CD4-positive, alpha-beta T cell treated with Interleukin-21 for 1 hour (primary cell): ENCODE data around the gene SMG6.

ENCODE experiments used
- DNase-seq: peaks from one replicate; pipeline ENCODE4 v3.0.0-alpha.2; 2020

The SMG6 gene

GRCh38 chr17:2197271-2197670 is 106.3 kb downstream of the SMG6 start:
- DNase-seq = no peak

DNA sequence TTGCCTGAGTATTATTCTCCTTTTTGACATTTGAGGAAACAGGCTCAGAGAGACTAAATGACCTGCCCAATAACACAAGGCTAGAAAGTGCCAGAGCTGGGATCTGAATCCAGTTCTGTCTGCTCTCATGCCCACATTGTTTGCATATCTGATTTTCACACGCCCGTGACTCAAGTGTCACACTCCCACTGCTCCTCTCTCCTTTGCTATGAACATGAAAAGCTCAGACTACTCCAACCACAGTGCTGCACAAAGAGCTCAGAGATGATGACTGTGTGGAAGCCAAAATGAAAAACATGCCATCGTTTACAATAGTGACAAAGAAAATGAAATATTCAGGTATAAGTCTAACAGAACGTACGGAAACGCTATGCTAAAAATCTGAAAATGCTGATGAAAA is 107.9 kb downstream of the SMG6 start:
- no peak for DNase-seq

- DNase-seq = no peak
These were observed 108.7 kb downstream of the SMG6 start for GRCh38 chr17:2194889-2195335.

DNA sequence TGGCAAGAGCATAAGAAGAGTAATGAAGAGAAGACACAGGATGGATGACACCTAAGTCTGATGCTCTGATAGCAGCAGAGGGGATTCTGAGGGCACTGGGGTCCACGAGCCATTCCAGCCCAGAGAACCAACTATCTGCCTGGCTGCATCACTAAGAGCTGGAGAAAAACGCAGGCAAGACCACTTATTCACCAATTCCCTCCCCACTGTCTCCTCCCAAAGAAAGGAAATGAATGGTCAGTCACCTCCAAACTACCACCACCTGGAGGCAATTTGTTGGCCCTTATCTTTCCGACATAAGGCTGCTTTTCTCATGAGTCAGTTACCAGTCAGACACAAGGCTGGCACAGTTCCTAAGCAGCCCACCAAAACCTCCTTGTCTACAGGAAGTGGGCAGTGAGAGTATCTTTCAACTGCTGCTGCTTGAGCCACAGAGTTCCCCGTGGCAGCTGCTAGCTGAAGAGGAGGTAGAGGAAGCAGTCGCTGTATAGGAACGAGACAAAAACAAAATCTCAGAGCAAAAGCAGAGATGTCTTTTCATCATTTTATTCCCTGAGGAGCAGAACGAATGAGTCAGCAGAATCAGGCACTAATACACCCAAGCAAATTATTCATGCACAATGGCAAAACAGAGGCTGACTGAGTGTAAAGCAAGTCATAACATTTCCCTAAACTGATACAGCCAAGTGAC is 111.1 kb downstream of the SMG6 start:
- DNase-seq = peak; percentile 60

GRCh38 chr17:2191785-2192184 is 111.8 kb downstream of the SMG6 start:
- DNase-seq = no peak

GRCh38 chr17:2191227-2191626 is 112.4 kb downstream of the SMG6 start:
- DNase-seq = no peak

DNA sequence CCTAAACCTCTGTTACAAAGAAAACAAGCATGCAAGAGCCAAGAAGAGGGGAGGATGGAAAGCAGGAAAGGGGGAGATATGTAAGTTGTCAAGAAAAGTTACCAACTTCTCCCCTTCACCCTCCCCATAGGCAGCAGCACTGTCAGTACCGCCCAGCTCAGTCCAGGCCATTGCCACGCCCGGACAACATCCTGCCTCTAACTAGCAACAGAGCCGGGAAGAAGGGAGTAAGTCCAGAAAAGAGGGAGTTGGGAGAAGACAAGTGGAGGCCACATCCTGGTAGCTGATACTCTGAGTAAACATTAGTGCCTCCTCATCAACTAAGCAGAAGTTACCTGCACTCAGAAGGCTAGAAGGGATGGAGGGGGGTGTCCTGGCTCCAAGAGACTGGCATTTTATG is 113.6 kb downstream of the SMG6 start:
- DNase-seq = no peak

- no peak for DNase-seq
These were observed 114.5 kb downstream of the SMG6 start for GRCh38 chr17:2188971-2189630.

DNA sequence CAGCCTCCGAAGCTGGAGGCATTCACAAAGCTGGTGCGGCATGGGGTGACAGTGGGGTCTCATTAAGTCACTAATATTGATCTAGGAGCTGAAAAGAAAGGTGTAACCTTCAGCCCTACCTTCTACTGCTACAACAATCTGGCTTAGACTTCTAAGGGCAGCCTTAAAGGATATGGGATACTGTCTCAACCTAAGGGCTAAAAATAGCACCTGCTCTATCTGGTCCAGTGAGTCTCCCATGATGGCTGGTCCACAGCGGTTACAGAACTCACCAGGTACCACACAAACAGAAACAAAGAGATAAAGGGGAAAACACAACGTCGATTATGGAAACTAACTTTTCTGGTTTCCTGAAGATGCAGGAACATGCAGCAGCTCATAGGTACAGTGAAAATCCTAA is 115.8 kb downstream of the SMG6 start:
- DNase-seq = no peak

DNA sequence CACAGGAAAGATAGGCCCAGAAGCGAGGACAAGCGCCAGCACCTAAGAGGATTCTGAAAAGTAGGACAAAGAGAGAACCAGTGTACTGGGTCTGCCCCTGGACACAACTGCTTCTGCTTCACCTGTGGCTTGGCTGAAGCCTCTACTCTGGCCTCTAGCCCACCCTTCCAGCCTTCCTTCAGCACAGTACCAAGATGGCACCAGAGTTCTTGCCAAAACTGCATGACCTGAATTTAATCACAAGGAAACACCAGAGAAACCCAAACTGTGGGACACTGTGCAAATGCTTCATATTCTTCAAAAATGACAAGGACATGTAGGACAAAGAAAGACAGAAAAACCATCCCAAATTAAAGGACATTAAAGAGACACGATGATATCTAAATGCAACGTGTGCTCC is 116.6 kb downstream of the SMG6 start:
- no peak for DNase-seq

GRCh38 chr17:2184993-2185931 is 118.3 kb downstream of the SMG6 start:
- DNase-seq = no peak

DNA sequence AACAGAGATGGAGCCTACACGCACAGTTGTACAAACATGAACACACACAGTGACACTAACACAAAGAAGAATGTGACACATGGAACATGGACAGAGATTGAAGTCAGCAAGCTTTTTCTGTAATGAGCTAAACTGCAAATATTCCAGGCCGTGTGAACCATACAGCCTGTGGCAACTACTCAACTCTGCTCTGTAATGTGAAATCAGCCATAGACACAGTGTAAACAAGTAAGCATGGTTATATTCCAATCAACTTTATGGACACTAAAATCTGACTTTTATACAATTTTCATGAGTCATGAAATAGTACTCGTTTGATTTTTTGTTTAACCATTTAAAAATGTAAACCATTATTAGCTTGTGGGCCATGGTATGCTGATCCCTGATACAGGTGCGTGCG is 120.2 kb downstream of the SMG6 start:
- DNase-seq = no peak

DNA sequence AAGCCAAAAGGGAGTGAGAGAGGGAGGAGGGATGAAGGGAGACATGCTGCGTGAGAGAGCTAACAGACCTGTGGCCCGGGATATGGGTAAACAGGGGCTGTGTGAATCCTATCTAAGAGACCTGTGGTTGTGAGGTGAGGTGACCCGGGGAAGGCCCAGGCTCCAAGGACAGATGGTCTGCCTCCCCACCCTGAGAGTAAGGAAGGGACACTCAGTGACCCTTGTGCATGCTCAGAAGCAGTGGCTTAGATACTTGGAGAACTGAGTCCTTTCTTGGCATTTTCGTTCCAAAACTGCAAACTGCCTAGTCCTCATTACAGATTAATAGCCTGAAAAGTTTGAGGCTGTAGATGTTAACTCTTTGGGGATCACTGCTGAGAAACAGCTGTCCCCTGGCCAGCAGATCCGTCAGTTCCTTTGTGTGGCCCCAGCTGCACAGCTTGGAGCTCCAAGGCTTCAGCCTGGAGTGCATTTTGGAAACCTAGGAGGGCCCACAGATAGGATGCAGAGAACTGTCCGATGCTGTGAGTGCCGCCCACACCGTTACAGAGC is 121.6 kb downstream of the SMG6 start:
- DNase-seq = no peak

GRCh38 chr17:2181206-2181896 is 122.2 kb downstream of the SMG6 start:
- no peak for DNase-seq

GRCh38 chr17:2180768-2181167 is 122.8 kb downstream of the SMG6 start:
- DNase-seq = no peak

DNA sequence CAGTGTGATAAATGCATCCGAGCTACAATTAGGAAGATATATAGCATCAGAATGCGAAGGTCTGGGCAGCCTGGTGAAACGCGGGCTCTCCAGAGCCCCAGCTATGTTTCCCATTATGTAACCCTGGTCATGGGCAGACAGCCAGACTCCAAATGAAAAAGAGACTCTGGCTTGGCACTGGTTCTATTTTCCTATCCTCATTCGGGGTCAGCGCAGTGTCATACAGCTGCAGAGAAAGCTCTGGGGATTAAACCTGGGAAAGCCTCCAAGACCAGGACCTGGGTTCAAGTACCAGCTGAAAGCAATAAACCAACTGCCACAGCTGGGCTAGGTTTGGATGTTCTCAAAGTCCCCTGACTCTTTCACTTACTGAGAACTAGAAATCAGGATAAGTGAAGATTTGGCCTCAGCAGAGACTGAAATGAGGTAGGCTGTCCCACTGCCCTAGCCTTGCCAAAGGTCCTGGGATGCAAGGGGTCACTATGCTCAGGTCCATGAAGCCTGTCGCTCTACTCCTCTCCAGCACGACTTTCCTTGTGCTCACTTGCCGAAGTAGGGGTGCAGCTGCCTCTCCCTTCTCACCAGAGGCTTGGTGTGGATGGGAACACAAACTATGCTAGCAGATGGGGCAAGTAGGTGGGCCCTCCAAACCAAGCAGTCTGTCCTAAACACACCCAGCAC is 123.8 kb downstream of the SMG6 start:
- no peak for DNase-seq

DNA sequence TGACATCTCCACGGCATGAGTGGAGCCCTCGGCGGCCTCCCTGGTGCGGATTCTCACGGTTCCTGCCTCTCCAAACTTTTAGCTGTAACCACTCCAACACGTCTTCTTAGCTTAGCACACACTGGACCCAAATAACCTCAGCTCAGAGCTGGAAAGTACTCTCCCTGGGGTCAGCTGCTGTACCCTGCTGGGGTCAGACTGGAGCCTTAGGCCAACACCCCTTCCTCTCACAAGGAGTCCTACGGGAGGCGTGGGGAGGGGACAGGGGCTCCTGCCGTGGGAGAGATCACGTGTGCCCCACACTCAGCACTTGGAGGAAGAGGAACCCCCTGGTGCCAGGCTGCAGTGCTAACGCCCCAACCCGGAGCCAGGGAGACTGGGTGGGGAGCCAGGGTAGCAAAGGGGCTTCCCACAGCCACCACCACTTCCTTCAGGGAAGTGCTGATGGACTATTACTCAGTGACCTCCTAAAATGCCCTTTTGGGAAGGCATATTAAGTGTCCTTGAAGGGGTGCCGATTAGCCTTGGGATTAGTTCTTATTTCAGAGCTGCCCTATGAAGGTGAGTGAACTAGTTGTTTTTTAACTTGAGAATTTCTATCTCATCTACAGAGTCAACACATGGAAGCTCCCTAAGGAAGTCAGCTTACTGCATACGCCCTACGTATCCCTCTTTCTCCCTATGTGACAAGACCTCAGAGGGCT is 124.6 kb downstream of the SMG6 start:
- no peak for DNase-seq

- DNase-seq = no peak
These were observed 126.3 kb downstream of the SMG6 start for GRCh38 chr17:2177235-2177811.

- no peak for DNase-seq
These were observed 127.0 kb downstream of the SMG6 start for GRCh38 chr17:2176499-2177169.

GRCh38 chr17:2175294-2175628 is 128.3 kb downstream of the SMG6 start:
- DNase-seq = no peak
